HG03175 (cell line): Measurements from ENCODE around the gene WFDC1.

ENCODE experiments used
- ATAC-seq: cut with Tn5 transposase; IDR thresholded peaks from one replicate; pipeline ENCODE4 v1.9.1; 2021; ENCODE audit warnings: mild to moderate bottlenecking, moderate library complexity; ENCODE audit not compliant: unreplicated experiment

The WFDC1 gene

DNA sequence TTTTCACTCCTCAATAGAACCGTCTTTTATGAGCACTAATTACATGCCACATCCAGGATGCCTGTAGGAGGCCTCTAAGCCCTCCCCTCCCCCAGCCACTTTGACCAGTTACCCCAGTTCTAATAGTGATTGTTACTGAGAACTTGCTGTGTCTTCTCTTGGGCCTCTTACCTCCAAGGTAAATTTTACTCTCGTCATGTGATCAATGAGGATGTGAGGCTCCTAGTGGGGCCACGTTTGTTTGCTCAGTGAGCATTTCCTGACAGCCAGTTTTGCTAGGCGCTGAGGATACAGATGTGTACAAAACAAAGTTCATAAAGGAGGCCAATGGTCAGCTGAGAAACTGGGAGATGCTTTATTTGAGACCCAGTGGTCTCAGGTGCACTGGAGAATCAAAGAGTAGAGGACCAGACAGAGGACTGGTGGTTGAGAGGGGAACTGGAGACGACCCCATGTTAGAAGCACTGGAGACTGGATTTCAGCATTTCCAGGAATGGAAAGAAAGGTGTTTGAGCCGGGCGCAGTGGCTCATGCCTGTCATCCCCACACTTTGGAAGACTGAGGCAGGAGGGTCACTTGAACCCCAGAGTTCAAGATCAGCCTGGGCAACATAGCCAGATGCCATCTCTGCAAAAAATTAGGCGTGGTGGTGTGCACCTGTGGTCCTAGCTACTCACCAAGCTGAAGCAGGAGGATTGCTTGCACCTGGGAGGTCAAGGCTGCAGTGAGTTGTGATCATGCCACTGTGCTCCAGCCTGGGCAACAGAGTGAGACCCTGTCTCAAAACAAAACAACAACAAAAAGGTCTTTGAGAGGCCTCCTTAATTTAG, 76.3 kb downstream of the WFDC1 start:
- no peak for ATAC-seq

DNA sequence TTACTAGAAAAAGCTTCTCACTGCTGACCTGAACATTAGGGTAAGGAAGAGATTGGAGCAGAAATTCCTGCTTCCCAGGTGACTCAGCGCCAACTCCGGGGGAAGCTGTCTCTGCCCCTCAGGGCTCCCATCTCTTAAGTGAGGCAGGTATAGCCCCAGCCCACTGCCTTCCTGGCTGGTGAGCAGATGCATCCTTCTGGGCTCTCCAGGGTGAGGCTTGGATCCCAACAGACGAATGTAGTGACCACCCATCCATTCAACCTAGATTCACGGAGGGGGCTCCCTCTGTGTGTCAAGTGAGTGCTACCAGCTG, 76.8 kb downstream of the WFDC1 start:
- ATAC-seq: no peak

DNA sequence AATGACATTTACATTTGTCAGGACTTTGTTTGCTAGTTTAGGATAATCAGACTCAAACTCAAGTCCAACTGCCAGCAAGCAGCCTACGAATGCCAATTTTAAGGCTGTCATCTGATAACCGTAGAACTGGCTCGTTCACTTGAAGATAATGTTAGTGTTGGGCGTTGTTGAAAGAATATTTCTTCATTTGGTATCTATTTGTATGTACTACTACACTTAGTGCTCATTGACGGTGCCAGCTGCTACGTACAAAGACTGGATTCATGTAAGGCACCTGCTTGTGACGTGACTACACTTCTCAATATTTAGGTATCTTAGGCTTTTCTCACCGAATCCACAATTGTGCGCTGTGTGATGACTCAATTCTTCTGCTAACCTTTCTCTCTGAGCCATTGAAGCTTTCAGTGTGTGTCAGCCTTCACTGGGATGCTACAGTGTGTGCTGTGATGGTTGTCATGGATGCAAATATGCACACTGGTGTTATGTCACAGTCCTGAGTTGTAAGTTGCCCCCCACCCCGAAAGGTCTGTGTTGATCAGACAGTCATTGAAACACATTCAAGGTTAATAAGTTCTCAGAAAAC, 79.3 kb downstream of the WFDC1 start:
- ATAC-seq: no peak

DNA sequence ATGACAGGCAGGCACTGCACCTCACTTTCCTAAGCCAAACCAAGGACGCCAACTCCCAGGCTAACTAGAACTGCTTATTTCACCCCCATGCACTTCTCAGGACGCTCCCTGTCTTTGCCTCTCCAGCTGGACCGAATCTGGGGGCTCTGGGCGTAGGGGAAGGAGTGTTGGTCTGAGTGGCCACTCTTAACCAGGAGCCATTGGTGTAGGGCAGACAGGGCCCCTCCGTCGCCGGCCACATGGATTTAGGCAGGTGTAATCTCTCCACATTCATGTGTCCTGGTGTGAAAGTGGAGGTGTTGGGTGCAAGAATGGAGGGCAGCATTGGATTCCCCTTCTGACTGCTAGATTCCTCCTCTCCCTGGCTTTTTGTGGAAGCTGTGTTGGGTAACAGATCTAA, 83.4 kb downstream of the WFDC1 start:
- no peak for ATAC-seq

DNA sequence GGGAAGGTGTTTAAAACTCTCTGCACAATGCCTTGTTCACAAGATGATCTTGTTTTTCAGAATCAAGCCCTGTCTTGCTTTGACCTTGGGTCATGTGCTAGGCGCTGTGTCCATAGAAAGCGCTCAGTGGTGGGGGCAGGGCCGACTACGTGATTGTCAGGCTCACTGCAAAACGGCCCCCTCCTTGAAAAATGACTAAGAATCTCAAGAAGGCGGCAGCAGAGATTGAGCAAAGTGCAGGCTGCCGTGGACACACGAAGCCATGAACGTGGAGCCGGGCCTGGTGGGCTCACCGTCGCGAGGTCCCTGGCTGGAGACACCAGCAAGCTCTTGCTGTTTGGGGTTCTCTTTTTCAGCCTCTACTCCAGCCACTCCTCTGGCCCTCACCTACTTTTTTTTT, 83.9 kb downstream of the WFDC1 start:
- no peak for ATAC-seq

DNA sequence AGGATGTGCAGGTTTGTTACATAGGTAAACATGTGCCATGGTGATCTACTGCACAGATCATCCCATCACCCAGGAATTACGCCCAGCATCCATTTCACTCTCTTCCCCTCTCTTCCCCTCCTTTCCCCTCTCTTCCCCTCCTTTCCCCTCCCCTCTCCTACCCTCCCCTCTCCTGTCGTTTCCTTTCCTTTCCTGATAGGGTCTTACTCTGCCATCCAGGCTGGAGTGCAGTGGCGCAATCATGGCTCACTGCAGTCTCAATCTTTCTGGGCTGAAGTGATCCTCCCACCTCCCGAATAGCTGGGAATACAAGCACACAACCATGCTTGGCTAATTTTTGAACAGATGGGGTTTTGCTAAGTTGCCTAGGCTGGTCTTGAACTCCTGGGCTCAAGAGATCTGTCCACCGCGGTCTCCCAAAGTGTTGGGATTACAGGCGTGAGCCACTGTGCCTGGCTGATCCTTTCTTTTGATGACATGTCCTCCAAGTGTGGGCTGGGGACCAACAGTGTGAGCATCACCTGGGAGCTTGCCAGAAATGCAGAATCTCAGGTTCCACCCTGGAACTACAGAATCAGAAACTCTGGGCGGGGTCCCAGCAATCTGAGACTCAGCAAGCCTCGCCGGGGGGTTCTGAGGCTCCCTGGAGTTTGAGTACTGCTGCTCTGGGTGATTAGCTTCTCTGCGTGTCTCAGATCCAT, 84.5 kb downstream of the WFDC1 start:
- no peak for ATAC-seq
